ENCODE results near the gene GEMIN7.

GRCh38 chr19:45117671-45118070, 38.6 kb downstream of the GEMIN7 start:
- TF ChIP-seq CTCF (IDR thresholded peaks at IDR 0.05; ENCODE audit: insufficient read depth, low read length) (no peak), POLR2AphosphoS5 (IDR thresholded peaks at IDR 0.05; ENCODE audit: low read depth) (no peak), REST (IDR thresholded peaks at IDR 0.05; ENCODE audit: insufficient replicate concordance, low read depth) (no peak)
